Activated B cell treated with CpG ODN at 0.5 μM for 24 hours (primary cell): Measurements from ENCODE around the gene ADGRG6. TPM values are rescaled to one million over a fixed set of nuclear protein-coding genes. Genes with fewer than 3 reads are reported as not detected.

Experiments
- ATAC-seq: fragments of 200-7000 bp; cut with Tn5 transposase; one replicate; pipeline ENCODE4 v1.10.0; 2021; ENCODE audit warnings: low read depth, mild to moderate bottlenecking, moderate library complexity
- CTCF ChIA-PET: fragments of 350-600 bp; sonication (Branson Sonifier 250); formaldehyde crosslinking; loops from one replicate; lab custom pipeline; 2021; ENCODE audit warnings: antibody characterized with exemption; lab: Charles Lee
- POLR2A ChIA-PET: fragments of 350-600 bp; sonication (Branson Sonifier 250); formaldehyde crosslinking; loops from one replicate; lab custom pipeline; 2021; ENCODE audit warnings: antibody characterized with exemption; lab: Charles Lee
- DNase-seq: peaks from one replicate; pipeline ENCODE4 v3.0.0; 2022
- H3K27ac Mint-ChIP-seq: one replicate; pipeline ENCODE4 v1.8.0; 2020; ENCODE audit warnings: mixed read lengths
- H3K27me3 Mint-ChIP-seq: one replicate; pipeline ENCODE4 v1.8.0; 2021; ENCODE audit warnings: mixed read lengths
- H3K36me3 Mint-ChIP-seq: one replicate; pipeline ENCODE4 v1.8.0; 2021; ENCODE audit warnings: low read depth, mixed read lengths
- H3K4me1 Mint-ChIP-seq: one replicate; pipeline ENCODE4 v1.8.0; 2021; ENCODE audit warnings: mixed read lengths
- H3K4me3 Mint-ChIP-seq: one replicate; pipeline ENCODE4 v1.8.0; 2020; ENCODE audit warnings: mild to moderate bottlenecking, mixed read lengths
- H3K9me3 Mint-ChIP-seq: one replicate; pipeline ENCODE4 v1.8.0; 2020; ENCODE audit warnings: mixed read lengths
- CTCF ChIP-seq: fragments of 200-600 bp; IDR thresholded peaks from one replicate; pipeline ENCODE4 v1.8.0; 2022; ENCODE audit warnings: antibody characterized with exemption, mild to moderate bottlenecking
- intact Hi-C: fragments of 100-400 bp; cut with micrococcal nuclease; formaldehyde crosslinking; loops from one replicate; pipeline ENCODE4 v1.15.1; 2024
- total RNA-seq: library from RNA; stranded (reverse); gene quantifications from 2 replicates; pipeline ENCODE4 v1.2.3, GENCODE V29; 2022

ADGRG6 gene
- total RNA-seq, 1 donor from 2014 or later, result not detected

- Mint-ChIP-seq H3K4me1 (no peaks in the 10 kb centered on the region), H3K9me3 (no peaks in the 10 kb centered on the region), H3K27ac (no peak overlapping the region), H3K27me3 (no peaks in the 10 kb centered on the region), H3K4me3 (no peak overlapping the region), H3K36me3 (no peaks in the 10 kb centered on the region)
- no peak for TF ChIP-seq CTCF
- no peak for ATAC-seq
- CTCF ChIA-PET, result no interaction called here
- POLR2A ChIA-PET, result no interaction called here
- DNase-seq, result no peak
- intact Hi-C loops, result no loop called here
Measured at GRCh38 chr6:142408409-142408808, 106.6 kb downstream of the ADGRG6 start.

GRCh38 chr6:142409794-142410193 lies 108.0 kb downstream of the ADGRG6 start:
- intact Hi-C loops, result no loop called here
- TF ChIP-seq CTCF, result no peak

GRCh38 chr6:142411145-142411544 lies 109.3 kb downstream of the ADGRG6 start:
- Mint-ChIP-seq H3K27me3 (no peaks in the 10 kb centered on the region), H3K36me3 (no peaks in the 10 kb centered on the region), H3K4me1 (no peaks in the 10 kb centered on the region), H3K4me3 (no peak overlapping the region), H3K27ac (no peak overlapping the region), H3K9me3 (no peaks in the 10 kb centered on the region)
- intact Hi-C loops, result no loop called here
- CTCF ChIA-PET, result no interaction called here
- POLR2A ChIA-PET, result no interaction called here
- no peak for TF ChIP-seq CTCF
- DNase-seq (no peak), ATAC-seq (no peak)

More at GRCh38 chr6:142409794-142410193, 108.0 kb downstream of the ADGRG6 start:
- Mint-ChIP-seq H3K4me1 (no peaks in the 10 kb centered on the region), H3K27me3 (no peaks in the 10 kb centered on the region), H3K9me3 (no peaks in the 10 kb centered on the region), H3K36me3 (no peaks in the 10 kb centered on the region), H3K4me3 (no peak overlapping the region), H3K27ac (no peak overlapping the region)
- no peak for DNase-seq
- no peak for ATAC-seq
- POLR2A ChIA-PET, result no interaction called here
- CTCF ChIA-PET, result no interaction called here

GRCh38 chr6:142412241-142412640 lies 110.4 kb downstream of the ADGRG6 start:
- ATAC-seq (no peak), DNase-seq (no peak)
- H3K36me3 Mint-ChIP-seq, result no peaks in the 10 kb centered on the region
- H3K4me3 Mint-ChIP-seq, result no peak overlapping the region
- no peaks in the 10 kb centered on the region for H3K9me3 Mint-ChIP-seq
- ChIA-PET POLR2A (no interaction called here), CTCF (no interaction called here)
- no peaks in the 10 kb centered on the region for H3K27me3 Mint-ChIP-seq
- no peak for TF ChIP-seq CTCF
- intact Hi-C loops, result no loop called here
- no peak overlapping the region for H3K27ac Mint-ChIP-seq
- no peaks in the 10 kb centered on the region for H3K4me1 Mint-ChIP-seq

- intact Hi-C loops, result no loop called here
- no peak overlapping the region for H3K4me3 Mint-ChIP-seq
Measured at GRCh38 chr6:142412658-142413057, 110.9 kb downstream of the ADGRG6 start.

More at GRCh38 chr6:142412658-142413057, 110.9 kb downstream of the ADGRG6 start:
- Mint-ChIP-seq H3K27me3 (no peaks in the 10 kb centered on the region), H3K27ac (no peak overlapping the region), H3K9me3 (no peaks in the 10 kb centered on the region), H3K36me3 (no peaks in the 10 kb centered on the region), H3K4me1 (no peaks in the 10 kb centered on the region)
- TF ChIP-seq CTCF, result no peak
- ChIA-PET CTCF (no interaction called here), POLR2A (no interaction called here)
- no peak for ATAC-seq
- DNase-seq, result no peak
